ENCODE data around the gene LRRN2. TPM values are rescaled to one million over a fixed set of nuclear protein-coding genes. Genes with fewer than 3 reads are reported as not detected.

The LRRN2 gene
- total and polyA plus RNA-seq, 9 of the 15 experiments (the other 6 are each of a cell fraction or from before 2014, with no cell fraction given), result 0.05 TPM; not detected in 8

DNA sequence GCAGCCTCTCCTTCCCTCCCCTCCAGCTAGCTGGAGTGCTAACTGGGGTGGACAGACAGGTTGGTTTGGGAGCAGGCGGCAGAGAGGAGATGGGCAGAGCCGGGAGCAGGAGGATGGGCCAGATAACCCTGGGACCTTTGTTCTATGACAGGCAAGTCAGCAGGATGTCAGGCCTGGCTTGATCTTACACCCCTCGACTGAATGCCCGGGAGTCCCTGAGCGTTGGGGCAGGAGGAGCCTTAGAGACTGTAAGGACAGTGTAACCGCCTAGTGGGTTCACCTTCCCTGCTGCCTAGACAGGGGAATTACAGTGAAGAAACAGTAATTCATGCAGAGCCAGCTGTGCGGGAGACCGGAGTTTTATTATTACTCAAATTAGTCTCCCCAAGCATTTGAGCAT lies 109.1 kb downstream of the LRRN2 start (continued):
- TF ChIP-seq, protein P1, sequence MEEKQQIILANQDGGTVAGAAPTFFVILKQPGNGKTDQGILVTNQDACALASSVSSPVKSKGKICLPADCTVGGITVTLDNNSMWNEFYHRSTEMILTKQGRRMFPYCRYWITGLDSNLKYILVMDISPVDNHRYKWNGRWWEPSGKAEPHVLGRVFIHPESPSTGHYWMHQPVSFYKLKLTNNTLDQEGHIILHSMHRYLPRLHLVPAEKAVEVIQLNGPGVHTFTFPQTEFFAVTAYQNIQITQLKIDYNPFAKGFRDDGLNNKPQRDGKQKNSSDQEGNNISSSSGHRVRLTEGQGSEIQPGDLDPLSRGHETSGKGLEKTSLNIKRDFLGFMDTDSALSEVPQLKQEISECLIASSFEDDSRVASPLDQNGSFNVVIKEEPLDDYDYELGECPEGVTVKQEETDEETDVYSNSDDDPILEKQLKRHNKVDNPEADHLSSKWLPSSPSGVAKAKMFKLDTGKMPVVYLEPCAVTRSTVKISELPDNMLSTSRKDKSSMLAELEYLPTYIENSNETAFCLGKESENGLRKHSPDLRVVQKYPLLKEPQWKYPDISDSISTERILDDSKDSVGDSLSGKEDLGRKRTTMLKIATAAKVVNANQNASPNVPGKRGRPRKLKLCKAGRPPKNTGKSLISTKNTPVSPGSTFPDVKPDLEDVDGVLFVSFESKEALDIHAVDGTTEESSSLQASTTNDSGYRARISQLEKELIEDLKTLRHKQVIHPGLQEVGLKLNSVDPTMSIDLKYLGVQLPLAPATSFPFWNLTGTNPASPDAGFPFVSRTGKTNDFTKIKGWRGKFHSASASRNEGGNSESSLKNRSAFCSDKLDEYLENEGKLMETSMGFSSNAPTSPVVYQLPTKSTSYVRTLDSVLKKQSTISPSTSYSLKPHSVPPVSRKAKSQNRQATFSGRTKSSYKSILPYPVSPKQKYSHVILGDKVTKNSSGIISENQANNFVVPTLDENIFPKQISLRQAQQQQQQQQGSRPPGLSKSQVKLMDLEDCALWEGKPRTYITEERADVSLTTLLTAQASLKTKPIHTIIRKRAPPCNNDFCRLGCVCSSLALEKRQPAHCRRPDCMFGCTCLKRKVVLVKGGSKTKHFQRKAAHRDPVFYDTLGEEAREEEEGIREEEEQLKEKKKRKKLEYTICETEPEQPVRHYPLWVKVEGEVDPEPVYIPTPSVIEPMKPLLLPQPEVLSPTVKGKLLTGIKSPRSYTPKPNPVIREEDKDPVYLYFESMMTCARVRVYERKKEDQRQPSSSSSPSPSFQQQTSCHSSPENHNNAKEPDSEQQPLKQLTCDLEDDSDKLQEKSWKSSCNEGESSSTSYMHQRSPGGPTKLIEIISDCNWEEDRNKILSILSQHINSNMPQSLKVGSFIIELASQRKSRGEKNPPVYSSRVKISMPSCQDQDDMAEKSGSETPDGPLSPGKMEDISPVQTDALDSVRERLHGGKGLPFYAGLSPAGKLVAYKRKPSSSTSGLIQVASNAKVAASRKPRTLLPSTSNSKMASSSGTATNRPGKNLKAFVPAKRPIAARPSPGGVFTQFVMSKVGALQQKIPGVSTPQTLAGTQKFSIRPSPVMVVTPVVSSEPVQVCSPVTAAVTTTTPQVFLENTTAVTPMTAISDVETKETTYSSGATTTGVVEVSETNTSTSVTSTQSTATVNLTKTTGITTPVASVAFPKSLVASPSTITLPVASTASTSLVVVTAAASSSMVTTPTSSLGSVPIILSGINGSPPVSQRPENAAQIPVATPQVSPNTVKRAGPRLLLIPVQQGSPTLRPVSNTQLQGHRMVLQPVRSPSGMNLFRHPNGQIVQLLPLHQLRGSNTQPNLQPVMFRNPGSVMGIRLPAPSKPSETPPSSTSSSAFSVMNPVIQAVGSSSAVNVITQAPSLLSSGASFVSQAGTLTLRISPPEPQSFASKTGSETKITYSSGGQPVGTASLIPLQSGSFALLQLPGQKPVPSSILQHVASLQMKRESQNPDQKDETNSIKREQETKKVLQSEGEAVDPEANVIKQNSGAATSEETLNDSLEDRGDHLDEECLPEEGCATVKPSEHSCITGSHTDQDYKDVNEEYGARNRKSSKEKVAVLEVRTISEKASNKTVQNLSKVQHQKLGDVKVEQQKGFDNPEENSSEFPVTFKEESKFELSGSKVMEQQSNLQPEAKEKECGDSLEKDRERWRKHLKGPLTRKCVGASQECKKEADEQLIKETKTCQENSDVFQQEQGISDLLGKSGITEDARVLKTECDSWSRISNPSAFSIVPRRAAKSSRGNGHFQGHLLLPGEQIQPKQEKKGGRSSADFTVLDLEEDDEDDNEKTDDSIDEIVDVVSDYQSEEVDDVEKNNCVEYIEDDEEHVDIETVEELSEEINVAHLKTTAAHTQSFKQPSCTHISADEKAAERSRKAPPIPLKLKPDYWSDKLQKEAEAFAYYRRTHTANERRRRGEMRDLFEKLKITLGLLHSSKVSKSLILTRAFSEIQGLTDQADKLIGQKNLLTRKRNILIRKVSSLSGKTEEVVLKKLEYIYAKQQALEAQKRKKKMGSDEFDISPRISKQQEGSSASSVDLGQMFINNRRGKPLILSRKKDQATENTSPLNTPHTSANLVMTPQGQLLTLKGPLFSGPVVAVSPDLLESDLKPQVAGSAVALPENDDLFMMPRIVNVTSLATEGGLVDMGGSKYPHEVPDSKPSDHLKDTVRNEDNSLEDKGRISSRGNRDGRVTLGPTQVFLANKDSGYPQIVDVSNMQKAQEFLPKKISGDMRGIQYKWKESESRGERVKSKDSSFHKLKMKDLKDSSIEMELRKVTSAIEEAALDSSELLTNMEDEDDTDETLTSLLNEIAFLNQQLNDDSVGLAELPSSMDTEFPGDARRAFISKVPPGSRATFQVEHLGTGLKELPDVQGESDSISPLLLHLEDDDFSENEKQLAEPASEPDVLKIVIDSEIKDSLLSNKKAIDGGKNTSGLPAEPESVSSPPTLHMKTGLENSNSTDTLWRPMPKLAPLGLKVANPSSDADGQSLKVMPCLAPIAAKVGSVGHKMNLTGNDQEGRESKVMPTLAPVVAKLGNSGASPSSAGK (IDR thresholded peaks at IDR 0.05), result no peak
- TF ChIP-seq FOXJ2 (tag; IDR thresholded peaks at IDR 0.05), result no peak
- TF ChIP-seq KLF16 (IDR thresholded peaks at IDR 0.05), result no peak
- no peak for TF ChIP-seq POU5F1 (IDR thresholded peaks at IDR 0.05; ENCODE audit: borderline replicate concordance, low read depth, low read length, partially characterized antibody)
- TF ChIP-seq ZFP36 (IDR thresholded peaks at IDR 0.05; ENCODE audit: low read depth, low read length, partially characterized antibody), result no peak
- TF ChIP-seq PHB2 (IDR thresholded peaks at IDR 0.05; ENCODE audit: low read depth), result no peak
- TF ChIP-seq PKNOX1 (IDR thresholded peaks at IDR 0.05), result no peak
- no peak for TF ChIP-seq BACH1 (tag; IDR thresholded peaks at IDR 0.05)
- TF ChIP-seq ZNF217 (CRISPR knock-in tag; IDR thresholded peaks at IDR 0.05), result no peak
- TF ChIP-seq SRF (CRISPR knock-in tag; IDR thresholded peaks at IDR 0.05), result no peak
- TF ChIP-seq CBX5 (IDR thresholded peaks at IDR 0.05; ENCODE audit: borderline replicate concordance, low read depth), result no peak
- TF ChIP-seq POLR2G (IDR thresholded peaks at IDR 0.05; ENCODE audit: low read depth, low read length), result no peak
- no peak for TF ChIP-seq HSF4 (CRISPR knock-in tag; IDR thresholded peaks at IDR 0.05; ENCODE audit: borderline replicate concordance)
- TF ChIP-seq PBX2 (CRISPR knock-in tag; IDR thresholded peaks at IDR 0.05; ENCODE audit: low read depth), result no peak
- no peak for TF ChIP-seq PBX2 (tag; conservative IDR thresholded peaks at IDR 0.05; ENCODE audit: low read depth)

Measured in K562 (cell line).